OCI-LY1 (cell line): ENCODE data around the gene ENPP3.

ENCODE experiments used
- CTCF ChIP-seq: fragments of 200-600 bp; sonication (generic), shearing (Covaris generic); IDR thresholded peaks from 2 replicates; pipeline ENCODE4 v1.5.1; 2017; ENCODE audit warnings: mild to moderate bottlenecking, antibody characterized with exemption, low read length, moderate library complexity, mixed read lengths
- EZH2 ChIP-seq: fragments of 200-600 bp; sonication (generic), shearing (Covaris generic); IDR thresholded peaks from 2 replicates; pipeline ENCODE4 v1.8.0; 2017; ENCODE audit warnings: borderline replicate concordance, mixed run types, mild to moderate bottlenecking, antibody characterized with exemption, low read length, moderate library complexity, mixed read lengths

GRCh38 chr6:131656667-131657066 lies 19.6 kb downstream of the ENPP3 start:
- TF ChIP-seq CTCF = no peak
- TF ChIP-seq EZH2 = no peak
